Peyer's patch (tissue), 4 donors: ENCODE data around the gene TFCP2.

Experiments
- POLR2A ChIP-seq, 2 donors: fragments of 450-650 bp; IDR thresholded peaks; one replicate each; pipeline ENCODE4 v1.5.1; 2017; ENCODE audit warnings: antibody characterized with exemption in 2 of 2, mild to moderate bottlenecking in 2 of 2, moderate library complexity in 2 of 2
- TF ChIP-seq, protein P1 (sequence below), 6 experiments: fragments of 450-650 bp in 4 of 6; fragments of 200-600 bp in 2 of 6; sonication (generic) in 1 of 6; IDR thresholded peaks; one replicate each; pipeline ENCODE4 v1.5.1; 2017 to 2019; ENCODE audit warnings: antibody characterized with exemption in 6 of 6, mild to moderate bottlenecking in 3 of 6, moderate library complexity in 1 of 6

DNA sequence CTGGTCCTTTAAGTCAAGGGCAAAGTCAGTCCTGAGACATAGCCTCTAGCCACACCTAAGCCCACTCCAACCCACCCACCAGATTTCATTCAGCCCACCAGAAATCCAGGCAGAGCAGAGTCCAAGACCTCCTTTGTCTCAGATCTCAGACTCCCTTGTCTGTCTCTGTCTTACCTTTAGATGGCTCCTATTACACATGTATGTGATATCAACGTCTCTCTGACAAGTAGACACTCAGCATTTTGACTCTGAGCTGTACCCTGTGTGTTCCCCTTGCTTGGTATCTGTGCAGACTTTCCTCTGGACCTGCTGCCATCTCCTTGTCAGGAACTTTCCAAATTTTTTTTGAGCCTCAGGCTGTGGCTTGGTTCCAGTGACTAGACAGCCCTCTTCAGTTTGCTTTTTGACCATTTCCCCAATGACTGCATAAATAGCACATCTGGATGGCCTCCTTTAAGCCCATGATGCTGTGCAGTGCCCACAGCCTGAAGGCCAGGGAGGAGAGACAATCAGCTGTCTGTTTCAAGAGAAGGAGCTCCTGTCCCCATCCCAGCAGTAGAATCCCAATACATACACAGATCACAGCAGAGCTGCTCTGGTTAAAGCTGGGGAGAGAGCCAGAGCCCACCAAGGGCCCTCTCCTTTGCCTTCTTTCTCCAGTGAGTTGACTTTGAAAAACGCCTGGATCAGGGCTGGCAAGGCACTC lies 37.9 kb upstream of the TFCP2 start:
- TF ChIP-seq, protein P1, sequence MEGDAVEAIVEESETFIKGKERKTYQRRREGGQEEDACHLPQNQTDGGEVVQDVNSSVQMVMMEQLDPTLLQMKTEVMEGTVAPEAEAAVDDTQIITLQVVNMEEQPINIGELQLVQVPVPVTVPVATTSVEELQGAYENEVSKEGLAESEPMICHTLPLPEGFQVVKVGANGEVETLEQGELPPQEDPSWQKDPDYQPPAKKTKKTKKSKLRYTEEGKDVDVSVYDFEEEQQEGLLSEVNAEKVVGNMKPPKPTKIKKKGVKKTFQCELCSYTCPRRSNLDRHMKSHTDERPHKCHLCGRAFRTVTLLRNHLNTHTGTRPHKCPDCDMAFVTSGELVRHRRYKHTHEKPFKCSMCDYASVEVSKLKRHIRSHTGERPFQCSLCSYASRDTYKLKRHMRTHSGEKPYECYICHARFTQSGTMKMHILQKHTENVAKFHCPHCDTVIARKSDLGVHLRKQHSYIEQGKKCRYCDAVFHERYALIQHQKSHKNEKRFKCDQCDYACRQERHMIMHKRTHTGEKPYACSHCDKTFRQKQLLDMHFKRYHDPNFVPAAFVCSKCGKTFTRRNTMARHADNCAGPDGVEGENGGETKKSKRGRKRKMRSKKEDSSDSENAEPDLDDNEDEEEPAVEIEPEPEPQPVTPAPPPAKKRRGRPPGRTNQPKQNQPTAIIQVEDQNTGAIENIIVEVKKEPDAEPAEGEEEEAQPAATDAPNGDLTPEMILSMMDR (IDR thresholded peaks at IDR 0.05): no peak
- no peak for TF ChIP-seq POLR2A (IDR thresholded peaks at IDR 0.05)
